ENCODE measurements around the gene TNP2.
"Not testable (repeated sequence)": the region's sequence is repeated elsewhere in the genome, so short reads cannot be mapped to it uniquely, and the experiment has no call there.

Gene TNP2

DNA sequence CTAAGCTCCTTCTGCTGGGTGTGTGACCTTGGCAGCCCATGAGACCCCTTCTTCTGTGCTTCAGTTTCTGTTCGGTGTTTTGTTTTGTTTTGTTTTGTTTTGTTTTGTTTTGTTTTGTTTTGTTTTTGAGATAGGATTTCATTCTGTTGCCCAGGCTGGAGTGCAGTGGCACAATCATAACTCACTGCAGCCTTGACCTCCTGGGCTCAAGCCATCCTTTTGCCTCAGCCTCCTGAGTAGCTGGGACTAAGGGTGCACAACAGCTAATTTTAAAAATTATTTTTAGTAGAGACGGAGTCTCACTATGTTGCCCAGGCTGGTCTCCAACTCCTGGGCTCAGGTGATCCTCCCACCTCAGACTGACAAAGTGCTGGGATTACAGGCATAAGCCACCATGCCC, 48.6 kb downstream of the TNP2 start:
- DNase-seq (ENCODE audit: low spot score): not testable (repeated sequence)

DNA sequence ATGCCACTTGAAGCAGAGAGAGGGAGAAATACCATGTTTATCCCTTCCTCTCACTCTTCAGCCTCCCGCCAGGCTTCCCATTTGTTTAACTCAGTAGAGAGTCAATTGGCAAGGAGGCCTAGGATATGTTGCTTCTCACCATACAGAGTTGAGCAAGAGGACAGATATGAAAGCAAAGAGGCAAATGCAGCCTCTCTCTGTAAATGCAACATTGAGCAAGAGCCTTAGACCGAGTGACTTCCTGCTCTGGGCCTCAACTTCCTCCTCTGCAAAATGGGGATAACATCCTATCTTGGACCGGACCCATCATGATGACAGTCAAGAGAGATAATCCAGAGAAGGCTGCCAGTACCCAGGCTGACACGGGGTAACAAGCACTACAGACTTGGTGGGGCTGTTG, 49.9 kb downstream of the TNP2 start:
- no peak for DNase-seq (ENCODE audit: low spot score)

DNA sequence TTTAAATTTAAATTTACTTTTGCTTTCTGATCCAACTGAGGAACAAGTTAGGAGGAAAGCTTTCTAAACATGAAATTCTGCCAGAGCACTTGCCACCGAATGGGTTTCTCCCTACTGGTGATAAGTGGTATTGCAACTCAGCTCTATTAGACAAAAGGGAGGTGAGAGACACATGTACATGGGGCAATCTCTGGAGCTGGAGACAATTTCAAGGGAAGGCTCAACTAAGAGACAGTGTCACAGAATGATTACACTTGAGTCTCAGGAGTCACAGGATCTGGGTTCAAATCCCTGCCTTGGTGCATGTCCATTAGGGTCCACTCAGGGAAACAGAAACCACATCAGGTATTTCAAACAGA, 50.5 kb downstream of the TNP2 start:
- no peak for DNase-seq (ENCODE audit: low spot score)
